Body of pancreas (tissue), 4 donors: ENCODE results near the gene VIT.

Source experiments
- CTCF ChIP-seq, 7 experiments: fragments of 450-650 bp in 4 of 7; fragments of 200-600 bp in 3 of 7; sonication (generic) in 3 of 7; IDR thresholded peaks; one replicate each; pipeline ENCODE4 v1.5.1; 2016 to 2019; ENCODE audit warnings: antibody characterized with exemption in 7 of 7
- POLR2A ChIP-seq, 3 donors: fragments of 450-650 bp; IDR thresholded peaks; one replicate each; pipeline ENCODE4 v1.6.1; 2016; ENCODE audit warnings: antibody characterized with exemption in 3 of 3, mild to moderate bottlenecking in 2 of 3

- no peak for TF ChIP-seq POLR2A (IDR thresholded peaks at IDR 0.05)
- TF ChIP-seq CTCF (IDR thresholded peaks at IDR 0.05), result no peak
These were observed 72.6 kb downstream of the VIT start for GRCh38 chr2:36769106-36769505.
